ENCODE data around the gene SIX3. TPM values are rescaled to one million over a fixed set of nuclear protein-coding genes. Genes with fewer than 3 reads are reported as not detected.

The SIX3 gene
- total RNA-seq, 1 experiment from 2014 or later, result not detected

DNA sequence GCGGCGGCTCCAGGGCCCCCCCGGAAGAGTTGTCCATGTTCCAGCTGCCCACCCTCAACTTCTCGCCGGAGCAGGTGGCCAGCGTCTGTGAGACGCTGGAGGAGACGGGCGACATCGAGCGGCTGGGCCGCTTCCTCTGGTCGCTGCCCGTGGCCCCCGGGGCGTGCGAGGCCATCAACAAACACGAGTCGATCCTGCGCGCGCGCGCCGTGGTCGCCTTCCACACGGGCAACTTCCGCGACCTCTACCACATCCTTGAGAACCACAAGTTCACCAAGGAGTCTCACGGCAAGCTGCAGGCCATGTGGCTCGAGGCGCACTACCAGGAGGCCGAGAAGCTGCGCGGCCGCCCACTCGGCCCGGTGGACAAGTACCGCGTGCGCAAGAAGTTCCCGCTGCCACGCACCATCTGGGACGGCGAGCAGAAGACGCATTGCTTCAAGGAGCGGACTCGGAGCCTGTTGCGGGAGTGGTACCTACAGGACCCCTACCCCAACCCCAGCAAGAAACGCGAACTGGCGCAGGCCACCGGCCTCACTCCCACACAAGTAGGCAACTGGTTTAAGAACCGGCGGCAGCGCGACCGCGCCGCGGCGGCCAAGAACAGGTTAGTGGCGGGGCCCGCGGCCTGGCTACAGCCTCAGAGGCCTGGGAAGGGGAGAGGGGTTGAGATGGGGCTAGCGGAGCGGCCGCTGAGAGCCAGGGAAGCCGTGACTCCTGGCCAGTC is 965 bp downstream of the SIX3 start:
- no peak for DNase-seq (ENCODE audit: low read depth)

DNA sequence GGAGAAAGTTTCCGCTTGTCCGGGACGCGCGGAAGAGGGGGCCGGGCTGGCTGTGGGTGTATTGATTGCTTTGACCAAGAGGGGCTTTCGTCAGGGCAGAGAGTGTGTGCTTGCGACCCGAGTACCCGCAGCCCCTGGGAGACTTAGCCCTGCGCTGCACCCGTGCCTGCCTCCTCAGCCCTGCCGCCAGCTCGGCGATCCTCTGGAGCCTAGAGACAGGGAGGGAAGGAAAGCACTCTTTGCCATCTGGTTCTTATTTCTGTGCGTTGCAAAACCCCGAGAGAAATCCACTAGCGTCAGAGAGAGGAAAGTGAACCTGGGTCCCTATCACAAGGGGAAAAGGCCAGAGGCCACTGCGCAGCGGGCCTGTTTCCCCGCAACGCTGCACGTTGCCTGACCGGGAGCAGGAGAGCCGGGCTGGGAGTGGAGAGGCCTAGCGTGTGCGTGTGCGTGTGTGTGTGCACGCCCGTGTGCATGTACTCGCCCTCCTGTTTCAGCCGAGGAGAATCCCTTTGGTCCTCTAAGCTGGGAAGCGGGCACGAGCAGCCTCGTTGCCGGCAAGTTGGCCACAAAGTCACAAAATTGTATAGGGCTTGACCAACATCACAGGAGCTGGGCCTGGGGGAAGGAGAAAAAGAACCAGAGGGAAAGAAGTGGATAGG is 1.7 kb downstream of the SIX3 start:
- DNase-seq (ENCODE audit: low read depth), result no peak

DNA sequence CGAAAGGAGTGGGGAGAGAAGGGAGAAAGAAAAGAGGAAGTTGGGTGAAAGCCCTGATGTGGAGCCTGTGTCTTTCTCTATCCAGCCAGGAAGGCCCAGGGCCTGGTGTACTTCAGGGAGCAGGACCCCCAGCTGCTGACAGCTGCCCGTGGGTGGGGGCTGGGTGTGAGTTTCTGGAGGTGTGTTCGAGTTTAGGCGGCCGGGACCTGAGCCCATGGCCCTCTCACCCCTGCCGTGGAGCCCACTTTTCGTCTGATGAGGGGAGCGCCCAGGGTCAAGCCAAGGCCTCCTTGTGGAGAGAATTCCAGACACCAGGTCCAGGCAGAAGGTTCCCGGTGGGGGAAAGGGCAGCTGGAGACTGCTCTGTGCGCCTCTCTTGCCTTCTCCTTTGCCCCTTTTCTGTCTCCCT is 2.2 kb downstream of the SIX3 start:
- DNase-seq (ENCODE audit: low read depth), result no peak

GRCh38 chr2:44944102-44944951 is 2.8 kb downstream of the SIX3 start:
- DNase-seq (ENCODE audit: low read depth), result no peak

GRCh38 chr2:44944952-44945612 is 3.6 kb downstream of the SIX3 start:
- DNase-seq (ENCODE audit: low read depth), result no peak

DNA sequence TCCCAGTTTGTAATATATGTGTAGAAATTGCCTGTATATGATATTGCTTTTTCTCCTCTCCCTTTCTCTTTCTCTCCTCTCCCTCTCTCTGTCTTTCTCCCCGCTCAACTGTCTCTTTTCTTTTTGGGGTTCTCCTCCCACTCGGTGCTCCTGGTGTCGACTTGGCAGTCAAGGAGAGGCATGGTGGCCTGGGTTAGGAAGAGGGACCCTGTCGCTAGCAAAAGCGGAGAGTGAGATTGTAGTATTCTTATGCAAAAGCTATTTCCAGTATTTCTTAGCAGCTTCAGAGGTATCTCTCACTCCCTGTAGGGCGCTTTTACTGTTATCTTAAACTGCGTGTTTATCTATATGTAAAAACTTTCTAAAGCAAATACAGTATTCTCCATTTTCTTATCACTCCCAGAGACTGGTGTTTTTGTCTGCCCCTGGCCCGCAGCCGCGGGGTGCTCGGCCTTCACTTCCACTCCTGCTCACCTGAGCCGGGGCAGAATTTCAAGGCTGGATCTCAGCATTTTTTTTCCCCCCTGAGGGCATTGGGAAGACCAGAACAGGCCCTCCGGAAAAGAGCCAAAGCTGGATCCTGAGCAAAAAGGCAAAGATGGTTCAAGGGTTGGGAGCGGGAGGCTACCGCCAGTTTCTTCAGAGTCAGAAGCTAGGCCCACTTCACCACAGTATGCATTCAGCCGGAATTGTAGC is 4.3 kb downstream of the SIX3 start:
- no peak for DNase-seq (ENCODE audit: low read depth)

DNA sequence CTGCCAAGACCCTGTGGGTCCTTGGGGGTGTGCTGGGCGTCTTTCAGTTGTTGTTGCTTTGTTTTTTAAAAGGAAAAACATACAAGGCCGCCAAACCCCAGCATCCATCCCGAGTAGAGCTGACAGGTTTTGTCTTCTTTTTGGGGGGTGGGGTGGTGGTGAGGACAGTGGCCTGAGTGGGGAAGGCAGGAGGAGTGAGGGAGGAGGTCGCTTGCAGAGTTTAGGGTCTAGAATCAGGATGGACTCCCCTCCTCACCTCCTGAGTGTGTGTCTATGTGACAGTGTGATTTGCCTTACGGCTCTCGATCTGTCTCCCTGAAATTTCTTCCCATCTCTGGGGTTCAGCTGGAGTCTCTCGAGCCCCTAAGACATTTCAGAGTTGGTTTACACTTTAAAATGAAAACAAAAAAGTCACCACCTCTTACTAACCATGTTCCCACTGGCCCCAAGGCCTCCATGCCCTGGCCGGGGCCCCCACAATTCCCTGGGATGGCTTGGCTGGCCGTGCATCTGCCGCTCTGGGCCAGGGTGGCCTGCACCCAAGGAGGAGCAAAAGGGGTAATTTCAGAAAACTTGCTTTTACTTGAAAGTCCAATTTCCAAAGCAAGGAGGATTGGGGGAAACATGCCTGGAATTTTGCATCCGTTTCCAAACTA is 5.0 kb downstream of the SIX3 start:
- no peak for DNase-seq (ENCODE audit: low read depth)

GRCh38 chr2:44947028-44947375 is 5.5 kb downstream of the SIX3 start:
- DNase-seq (ENCODE audit: low read depth), result no peak

DNA sequence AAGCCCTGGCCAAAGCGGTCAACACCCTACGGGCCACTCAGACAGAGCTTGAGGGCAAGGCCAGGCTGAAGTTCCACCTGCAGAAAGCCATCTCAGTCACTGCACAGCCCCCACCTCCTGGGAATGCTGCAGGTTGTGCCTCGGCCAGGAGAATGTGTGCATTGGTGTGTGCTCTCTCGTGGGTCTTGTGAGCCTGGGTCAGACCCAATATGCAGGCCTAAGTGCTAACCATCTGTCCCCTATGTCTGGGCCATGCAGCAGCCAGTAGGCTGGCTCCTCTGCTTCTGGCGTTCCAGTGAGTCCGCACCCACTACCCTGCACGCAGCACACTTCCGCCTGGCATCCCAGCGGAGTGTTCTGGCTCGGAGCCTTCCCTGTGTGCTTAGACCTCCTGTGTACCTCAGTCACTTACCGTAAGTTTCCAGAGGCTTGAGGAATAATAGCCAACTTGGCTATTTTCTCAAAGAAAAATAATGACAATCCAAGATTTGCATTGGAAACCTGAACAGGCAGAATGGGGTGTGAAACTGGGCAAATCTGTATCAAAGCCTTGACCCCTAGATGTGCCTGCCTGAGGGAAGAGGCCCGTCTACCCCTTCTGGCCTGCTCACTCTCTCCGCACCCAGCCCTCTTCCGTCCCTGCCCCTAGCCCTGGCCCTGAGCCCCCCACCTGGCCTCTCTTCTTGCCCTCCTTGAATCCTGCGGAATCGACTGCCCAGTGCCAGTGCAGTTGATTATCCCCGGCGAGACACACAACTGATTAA is 7.2 kb downstream of the SIX3 start:
- no peak for DNase-seq (ENCODE audit: low read depth)

GRCh38 chr2:44949329-44950151 is 8.0 kb downstream of the SIX3 start:
- no peak for DNase-seq (ENCODE audit: low read depth)

DNA sequence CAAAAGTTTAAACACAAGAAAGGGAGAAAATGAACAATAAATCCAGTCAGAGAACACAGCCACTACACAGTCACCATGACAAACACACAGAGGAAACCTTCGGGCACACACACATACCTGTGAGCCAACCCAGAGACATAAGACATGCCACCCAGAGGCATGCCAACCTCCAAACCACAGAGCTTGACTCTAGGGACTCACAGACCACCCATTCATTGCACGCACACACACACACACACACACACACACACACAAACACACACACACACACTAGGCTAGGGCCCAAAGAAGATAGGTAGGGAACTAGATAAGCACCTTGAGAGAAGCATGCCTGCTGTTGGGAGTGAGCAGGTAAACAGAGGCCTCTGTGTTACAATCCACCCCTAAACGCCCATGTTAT is 9.1 kb downstream of the SIX3 start:
- no peak for DNase-seq (ENCODE audit: low read depth)

- DNase-seq (ENCODE audit: low read depth), result no peak
These were observed 9.6 kb downstream of the SIX3 start for GRCh38 chr2:44951124-44951523.

GRCh38 chr2:44951714-44952113 is 10.2 kb downstream of the SIX3 start:
- DNase-seq (ENCODE audit: low read depth), result no peak

DNA sequence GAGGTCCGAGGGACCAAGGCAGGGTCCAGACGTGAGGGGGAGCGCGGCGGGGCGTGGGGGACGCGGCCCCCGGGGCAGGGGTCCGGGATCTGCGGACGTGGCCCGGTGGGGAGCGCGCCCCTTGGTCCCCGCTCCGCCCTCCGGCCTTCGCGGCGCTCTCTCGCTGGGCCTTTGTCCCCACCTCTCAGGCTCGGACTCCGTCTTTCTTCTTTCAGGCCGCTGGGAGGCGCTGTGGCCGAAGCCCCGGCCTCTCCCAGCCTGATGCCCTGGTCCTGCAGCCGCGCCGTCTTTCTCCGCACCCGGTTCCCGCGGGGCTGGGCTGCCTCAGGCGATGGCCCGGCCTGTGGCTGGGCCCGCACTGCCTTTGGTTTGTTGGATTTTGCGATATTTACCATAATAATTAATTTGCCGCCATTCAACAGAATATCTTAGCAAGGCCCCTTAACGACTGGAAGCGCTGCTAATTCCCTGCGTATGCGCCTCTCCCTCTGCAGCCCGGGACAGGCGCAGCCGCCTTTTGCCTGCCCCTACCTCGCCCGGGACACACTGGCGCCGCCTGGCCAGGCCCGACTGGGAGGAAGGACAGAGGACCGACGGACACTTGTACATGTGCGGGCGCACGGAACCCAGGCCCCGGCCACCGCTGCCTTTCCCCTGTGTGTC is 10.8 kb downstream of the SIX3 start:
- DNase-seq (ENCODE audit: low read depth), result no peak

GRCh38 chr2:44952806-44953498 is 11.4 kb downstream of the SIX3 start:
- no peak for DNase-seq (ENCODE audit: low read depth)

DNA sequence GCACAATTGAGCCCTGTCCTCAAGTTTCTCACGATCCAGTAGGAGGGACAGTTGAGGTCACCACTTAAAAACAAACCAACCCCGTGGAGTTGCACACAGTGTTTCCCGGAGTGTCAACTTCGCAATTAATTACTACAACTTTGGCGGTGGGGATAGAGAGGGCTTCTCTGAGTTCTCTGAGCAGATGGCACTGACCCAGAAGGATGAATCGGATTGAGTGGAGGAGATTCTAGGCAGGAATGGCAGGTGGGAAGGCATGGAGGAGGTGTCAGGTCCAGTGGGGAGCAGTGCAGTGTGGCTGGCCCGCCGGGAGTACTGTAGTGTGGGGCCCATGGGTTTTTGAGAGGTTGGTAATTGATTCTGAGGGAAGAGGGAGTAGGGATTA is 12.0 kb downstream of the SIX3 start:
- DNase-seq (ENCODE audit: low read depth), result no peak

DNA sequence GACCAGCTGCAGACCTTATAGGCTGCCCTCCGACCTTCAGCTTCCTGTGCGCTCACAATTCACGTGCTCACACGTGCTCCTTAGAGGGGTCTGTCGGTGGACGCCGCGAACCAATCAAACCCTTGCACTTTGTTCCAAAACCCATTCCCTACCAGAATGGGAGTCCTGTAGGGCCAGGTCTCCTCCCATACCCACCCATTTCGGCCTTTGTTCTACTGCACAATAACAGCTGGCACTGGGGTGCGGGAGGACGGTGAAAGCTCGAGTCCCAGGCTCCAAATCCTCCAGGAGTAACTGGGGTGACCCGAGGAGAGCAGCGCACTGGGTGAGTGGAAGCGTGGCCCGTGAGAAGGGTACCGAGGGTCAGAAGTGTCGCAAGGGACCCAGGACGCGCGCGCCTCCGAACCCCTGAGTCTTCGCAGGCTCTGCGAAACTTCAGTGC is 13.0 kb downstream of the SIX3 start:
- DNase-seq (ENCODE audit: low read depth), result no peak
